Neural cell (in vitro differentiated cells): ENCODE data around the gene ATF7. TPM values are rescaled to one million over a fixed set of nuclear protein-coding genes. Genes with fewer than 3 reads are reported as not detected.

Experiments used
- H2AFZ ChIP-seq: fragments of 200-600, 300-800 bp; sonication (generic), shearing (Covaris generic); 2 replicates; pipeline ENCODE4 v1.6.0; 2014; ENCODE audit warnings: low read depth, mild to moderate bottlenecking, antibody characterized with exemption, low read length, moderate library complexity
- H3F3A ChIP-seq: fragments of 200-600 bp; shearing (Covaris generic); 2 replicates; pipeline ENCODE4 v1.6.1; 2016; ENCODE audit warnings: mild to moderate bottlenecking, moderate library complexity, mixed read lengths, antibody characterized with exemption, low read length; ENCODE audit not compliant: insufficient read depth, poor library complexity, severe bottlenecking
- H3K27ac ChIP-seq: fragments of 200-600, 300-800 bp; sonication (generic), shearing (Covaris generic); 2 replicates; pipeline ENCODE4 v1.5.1; 2014; ENCODE audit warnings: mild to moderate bottlenecking, low read length, moderate library complexity
- H3K27me3 ChIP-seq: fragments of 300-800, 200-600 bp; sonication (generic), shearing (Covaris generic); 2 replicates; pipeline ENCODE4 v1.6.0; 2014; ENCODE audit warnings: mild to moderate bottlenecking, low read depth, low read length, moderate library complexity; ENCODE audit not compliant: insufficient read depth
- H3K36me3 ChIP-seq: fragments of 300-800, 200-600 bp; sonication (generic), shearing (Covaris generic); 2 replicates; pipeline ENCODE4 v1.5.1; 2014; ENCODE audit warnings: mild to moderate bottlenecking, antibody characterized with exemption, low read length, moderate library complexity; ENCODE audit not compliant: insufficient read depth
- H3K4me2 ChIP-seq: fragments of 300-800, 200-600 bp; sonication (generic), shearing (Covaris generic); 2 replicates; pipeline ENCODE4 v1.6.0; 2014; ENCODE audit warnings: mild to moderate bottlenecking, low read length
- H3K4me3 ChIP-seq: fragments of 300-800, 200-600 bp; sonication (generic), shearing (Covaris generic); 2 replicates; pipeline ENCODE4 v1.5.1; 2014; ENCODE audit warnings: mild to moderate bottlenecking, low read length, moderate library complexity
- H3K79me2 ChIP-seq: fragments of 200-600 bp; shearing (Covaris generic); replicated peaks from 2 replicates; pipeline ENCODE4 v1.6.0; 2014; ENCODE audit warnings: mild to moderate bottlenecking, low read length, moderate library complexity; ENCODE audit not compliant: insufficient read depth
- H3K9ac ChIP-seq: fragments of 300-800, 200-600 bp; sonication (generic), shearing (Covaris generic); 2 replicates; pipeline ENCODE4 v1.6.1; 2016; ENCODE audit warnings: mild to moderate bottlenecking, low read length, mixed read lengths
- H3K9me2 ChIP-seq: fragments of 200-600 bp; shearing (Covaris generic); 2 replicates; pipeline ENCODE4 v1.6.1; 2016; ENCODE audit warnings: mild to moderate bottlenecking, low read length, mixed read lengths; ENCODE audit not compliant: insufficient read depth
- H3K9me3 ChIP-seq: fragments of 200-600, 300-800 bp; sonication (generic), shearing (Covaris generic); 2 replicates; pipeline ENCODE4 v1.6.1; 2016; ENCODE audit warnings: mild to moderate bottlenecking, mixed run types, low read length, moderate library complexity, mixed read lengths
- H4K20me1 ChIP-seq: fragments of 200-600 bp; shearing (Covaris generic); 2 replicates; pipeline ENCODE4 v1.6.1; 2016; ENCODE audit warnings: mild to moderate bottlenecking, mixed run types; ENCODE audit not compliant: insufficient read depth
- CTCF ChIP-seq: fragments of 450-650 bp; IDR thresholded peaks from 2 replicates; pipeline ENCODE4 v1.5.1; 2014; ENCODE audit warnings: antibody characterized with exemption, mild to moderate bottlenecking, moderate library complexity; ENCODE audit not compliant: poor library complexity, severe bottlenecking
- EP300 ChIP-seq: fragments of 450-650 bp; conservative IDR thresholded peaks from 2 replicates; pipeline ENCODE4 v1.6.1; 2014; ENCODE audit warnings: antibody characterized with exemption, mild to moderate bottlenecking, moderate library complexity; ENCODE audit not compliant: poor library complexity, severe bottlenecking
- EZH2 ChIP-seq: fragments of 200-600, 300-800 bp; shearing (Covaris generic), sonication (generic); IDR thresholded peaks from 2 replicates; pipeline ENCODE4 v1.6.1; 2014; ENCODE audit warnings: antibody characterized with exemption, low read length, borderline replicate concordance, mild to moderate bottlenecking; ENCODE audit not compliant: insufficient read depth, poor library complexity, severe bottlenecking
- MXI1 ChIP-seq: fragments of 450-650 bp; conservative IDR thresholded peaks from 2 replicates; pipeline ENCODE4 v1.6.1; 2014; ENCODE audit warnings: antibody characterized with exemption, mild to moderate bottlenecking; ENCODE audit not compliant: poor library complexity, severe bottlenecking
- POLR2AphosphoS5 ChIP-seq: IDR thresholded peaks from 2 replicates; pipeline ENCODE4 v1.6.1; 2012
- RAD21 ChIP-seq: fragments of 450-650 bp; conservative IDR thresholded peaks from 2 replicates; pipeline ENCODE4 v1.6.1; 2014; ENCODE audit warnings: antibody characterized with exemption, mild to moderate bottlenecking, moderate library complexity
- SMC3 ChIP-seq: fragments of 450-650 bp; conservative IDR thresholded peaks from 2 replicates; pipeline ENCODE4 v1.6.1; 2014; ENCODE audit warnings: antibody characterized with exemption, mild to moderate bottlenecking, moderate library complexity; ENCODE audit not compliant: poor library complexity
- TAF1 ChIP-seq: IDR thresholded peaks from 2 replicates; pipeline ENCODE4 v1.6.1; 2012; ENCODE audit warnings: low read depth
- polyA plus RNA-seq: library from polyadenylated mRNA; depleted of rRNA; stranded (reverse); fragments of >200 nt; gene quantifications from 2 replicates; pipeline ENCODE4 v1.2.3, GENCODE V29; 2014
- TF ChIP-seq, protein P1 (sequence below): IDR thresholded peaks from 2 replicates; pipeline ENCODE4 v1.6.1; 2012; ENCODE audit warnings: borderline replicate concordance

Gene ATF7
- polyA plus RNA-seq, 1 donor from 2014 or later: 6.3 TPM

DNA sequence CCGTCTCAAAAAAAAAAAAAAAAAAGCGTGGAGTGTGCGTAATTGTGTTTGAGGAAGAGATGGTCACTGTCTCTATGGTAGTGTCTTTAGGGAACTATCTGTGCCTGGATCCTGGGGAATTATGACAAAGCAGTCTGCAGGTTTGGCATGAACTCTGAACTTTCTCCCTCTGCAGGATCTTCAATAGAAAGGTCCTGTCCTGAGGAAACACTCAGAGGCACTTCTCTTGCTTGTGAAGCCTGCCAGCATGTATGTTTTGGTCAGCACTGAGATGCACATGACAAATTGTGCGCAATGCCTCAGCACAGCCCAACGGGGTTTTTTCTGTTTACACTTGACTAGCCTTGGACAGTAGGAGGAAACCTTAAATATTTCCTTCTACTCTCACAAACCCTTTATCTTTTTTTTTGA lies 46.6 kb downstream of the ATF7 start:
- Histone ChIP-seq H3K36me3 (no peaks in the 10 kb centered on the region), H3K27ac (no peak overlapping the region), H4K20me1 (no peaks in the 10 kb centered on the region)

DNA sequence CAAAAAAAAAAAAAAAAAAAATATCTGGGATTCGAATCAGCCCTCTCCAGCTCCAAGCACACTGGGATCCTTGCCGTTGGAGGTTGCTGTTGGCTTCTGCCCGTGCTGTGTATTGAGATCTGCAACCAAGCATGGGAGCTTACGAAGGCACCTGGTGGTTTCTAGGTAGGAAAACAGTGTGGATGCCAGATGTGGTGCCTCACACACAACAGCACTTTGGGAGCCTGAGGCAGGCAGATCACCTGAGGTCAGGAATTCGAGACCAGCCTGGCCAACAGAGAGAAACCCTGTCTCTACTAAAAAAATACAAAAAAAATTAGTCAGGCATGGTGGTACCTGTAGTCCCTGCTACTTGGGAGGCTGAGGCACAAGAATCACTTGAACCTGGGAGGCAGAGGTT lies 47.4 kb downstream of the ATF7 start:
- Histone ChIP-seq H3K27me3 (no peaks in the 10 kb centered on the region), H3K9me3 (no peaks in the 10 kb centered on the region), H3K36me3 (no peaks in the 10 kb centered on the region), H3K4me2 (no peak overlapping the region), H3K9me2 (no peaks in the 10 kb centered on the region), H3F3A (no peaks in the 10 kb centered on the region), H3K79me2 (no peaks in the 10 kb centered on the region), H2AFZ (no peak overlapping the region), H3K27ac (no peak overlapping the region), H3K4me3 (no peak overlapping the region), H4K20me1 (no peaks in the 10 kb centered on the region), H3K9ac (no peak overlapping the region)
- no peak for TF ChIP-seq SMC3
- TF ChIP-seq EZH2: no peak
- TF ChIP-seq, protein P1, sequence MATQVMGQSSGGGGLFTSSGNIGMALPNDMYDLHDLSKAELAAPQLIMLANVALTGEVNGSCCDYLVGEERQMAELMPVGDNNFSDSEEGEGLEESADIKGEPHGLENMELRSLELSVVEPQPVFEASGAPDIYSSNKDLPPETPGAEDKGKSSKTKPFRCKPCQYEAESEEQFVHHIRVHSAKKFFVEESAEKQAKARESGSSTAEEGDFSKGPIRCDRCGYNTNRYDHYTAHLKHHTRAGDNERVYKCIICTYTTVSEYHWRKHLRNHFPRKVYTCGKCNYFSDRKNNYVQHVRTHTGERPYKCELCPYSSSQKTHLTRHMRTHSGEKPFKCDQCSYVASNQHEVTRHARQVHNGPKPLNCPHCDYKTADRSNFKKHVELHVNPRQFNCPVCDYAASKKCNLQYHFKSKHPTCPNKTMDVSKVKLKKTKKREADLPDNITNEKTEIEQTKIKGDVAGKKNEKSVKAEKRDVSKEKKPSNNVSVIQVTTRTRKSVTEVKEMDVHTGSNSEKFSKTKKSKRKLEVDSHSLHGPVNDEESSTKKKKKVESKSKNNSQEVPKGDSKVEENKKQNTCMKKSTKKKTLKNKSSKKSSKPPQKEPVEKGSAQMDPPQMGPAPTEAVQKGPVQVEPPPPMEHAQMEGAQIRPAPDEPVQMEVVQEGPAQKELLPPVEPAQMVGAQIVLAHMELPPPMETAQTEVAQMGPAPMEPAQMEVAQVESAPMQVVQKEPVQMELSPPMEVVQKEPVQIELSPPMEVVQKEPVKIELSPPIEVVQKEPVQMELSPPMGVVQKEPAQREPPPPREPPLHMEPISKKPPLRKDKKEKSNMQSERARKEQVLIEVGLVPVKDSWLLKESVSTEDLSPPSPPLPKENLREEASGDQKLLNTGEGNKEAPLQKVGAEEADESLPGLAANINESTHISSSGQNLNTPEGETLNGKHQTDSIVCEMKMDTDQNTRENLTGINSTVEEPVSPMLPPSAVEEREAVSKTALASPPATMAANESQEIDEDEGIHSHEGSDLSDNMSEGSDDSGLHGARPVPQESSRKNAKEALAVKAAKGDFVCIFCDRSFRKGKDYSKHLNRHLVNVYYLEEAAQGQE: no peak
- TF ChIP-seq CTCF: no peak
- TF ChIP-seq MXI1: no peak
- TF ChIP-seq TAF1: no peak
- TF ChIP-seq RAD21: no peak
- TF ChIP-seq POLR2AphosphoS5: no peak

More for the DNA sequence above, 46.6 kb downstream of the ATF7 start:
- H3F3A ChIP-seq: no peaks in the 10 kb centered on the region
- H3K4me3 ChIP-seq: no peak overlapping the region
- no peak overlapping the region for H3K9ac ChIP-seq
- H3K9me3 ChIP-seq: no peaks in the 10 kb centered on the region
- no peaks in the 10 kb centered on the region for H3K27me3 ChIP-seq
- no peaks in the 10 kb centered on the region for H3K79me2 ChIP-seq
- TF ChIP-seq TAF1: no peak
- no peak for TF ChIP-seq EZH2
- H3K9me2 ChIP-seq: no peaks in the 10 kb centered on the region
- H2AFZ ChIP-seq: no peak overlapping the region
- no peak overlapping the region for H3K4me2 ChIP-seq

GRCh38 chr12:53577941-53578352 lies 48.2 kb downstream of the ATF7 start:
- Histone ChIP-seq H4K20me1 (no peaks in the 10 kb centered on the region), H3K9me3 (no peaks in the 10 kb centered on the region), H2AFZ (no peak overlapping the region), H3K4me3 (no peak overlapping the region), H3K9ac (no peak overlapping the region), H3K4me2 (no peak overlapping the region), H3F3A (no peaks in the 10 kb centered on the region), H3K27me3 (no peaks in the 10 kb centered on the region), H3K27ac (no peak overlapping the region), H3K9me2 (no peaks in the 10 kb centered on the region), H3K79me2 (no peaks in the 10 kb centered on the region), H3K36me3 (no peaks in the 10 kb centered on the region)
- TF ChIP-seq, protein P1: no peak
- no peak for TF ChIP-seq MXI1
- no peak for TF ChIP-seq POLR2AphosphoS5
- TF ChIP-seq EZH2: no peak
- TF ChIP-seq CTCF: no peak
- no peak for TF ChIP-seq SMC3
- no peak for TF ChIP-seq TAF1
- no peak for TF ChIP-seq EP300
- no peak for TF ChIP-seq RAD21
